Osteoblast (primary cell): ENCODE results near the gene RECQL5. TPM values are rescaled to one million over a fixed set of nuclear protein-coding genes. Genes with fewer than 3 reads are reported as not detected.
"Not testable (repeated sequence)": the region's sequence is repeated elsewhere in the genome, so short reads cannot be mapped to it uniquely, and the experiment has no call there.

Source experiments
- DNase-seq: peaks from one replicate; pipeline ENCODE4 v3.0.0; 2011; ENCODE audit warnings: low spot score, mixed read lengths; ENCODE audit not compliant: insufficient read length; ENCODE audit errors: missing footprints
- H2AFZ ChIP-seq: 2 replicates; pipeline ENCODE4 v1.6.0; 2011; ENCODE audit warnings: mild to moderate bottlenecking, low read length
- H3K27ac ChIP-seq: 2 replicates; pipeline ENCODE4 v1.5.1; 2011; ENCODE audit warnings: mild to moderate bottlenecking, low read depth, low read length, moderate library complexity
- H3K27me3 ChIP-seq: 2 replicates; pipeline ENCODE4 v1.6.0; 2012; ENCODE audit warnings: mild to moderate bottlenecking, control low read depth, inconsistent platforms, low read length, moderate library complexity; ENCODE audit not compliant: insufficient read depth
- H3K36me3 ChIP-seq: 2 replicates; pipeline ENCODE4 v1.5.1; 2011; ENCODE audit warnings: mild to moderate bottlenecking, low read length, control low read depth, moderate library complexity; ENCODE audit not compliant: insufficient read depth
- H3K4me1 ChIP-seq: 2 replicates; pipeline ENCODE4 v1.5.1; 2011; ENCODE audit warnings: mild to moderate bottlenecking, low read length, control low read depth, moderate library complexity; ENCODE audit not compliant: insufficient read depth
- H3K4me2 ChIP-seq: 2 replicates; pipeline ENCODE4 v1.6.0; 2011; ENCODE audit warnings: mild to moderate bottlenecking, low read length; ENCODE audit not compliant: insufficient read depth
- H3K4me3 ChIP-seq: fragments of 200-600 bp; sonication (generic); 3 replicates; pipeline ENCODE4 v1.5.1; 2012; ENCODE audit warnings: mild to moderate bottlenecking, low read length, inconsistent platforms; ENCODE audit not compliant: insufficient read depth
- H3K79me2 ChIP-seq: 2 replicates; pipeline ENCODE4 v1.6.0; 2012; ENCODE audit warnings: mild to moderate bottlenecking, low read length, control low read depth, inconsistent platforms; ENCODE audit not compliant: insufficient read depth
- H3K9me3 ChIP-seq: 2 replicates; pipeline ENCODE4 v1.5.1; 2011; ENCODE audit warnings: low read depth, low read length, control low read depth
- H4K20me1 ChIP-seq: 2 replicates; pipeline ENCODE4 v1.6.0; 2012; ENCODE audit warnings: mild to moderate bottlenecking, low read length, control low read depth; ENCODE audit not compliant: insufficient read depth
- total RNA-seq: library from RNA; depleted of rRNA; stranded (reverse); fragments of >200 nt; gene quantifications from 2 replicates; pipeline ENCODE4 v1.2.3, GENCODE V29; 2012
- TF ChIP-seq, protein P1 (sequence below): IDR thresholded peaks from 2 replicates; pipeline ENCODE4 v1.5.1; 2011; ENCODE audit warnings: mild to moderate bottlenecking, low read depth, low read length, moderate library complexity; ENCODE audit errors: extremely low read depth

RECQL5 gene
- total RNA-seq, 1 donor, result 17.7 TPM

DNA sequence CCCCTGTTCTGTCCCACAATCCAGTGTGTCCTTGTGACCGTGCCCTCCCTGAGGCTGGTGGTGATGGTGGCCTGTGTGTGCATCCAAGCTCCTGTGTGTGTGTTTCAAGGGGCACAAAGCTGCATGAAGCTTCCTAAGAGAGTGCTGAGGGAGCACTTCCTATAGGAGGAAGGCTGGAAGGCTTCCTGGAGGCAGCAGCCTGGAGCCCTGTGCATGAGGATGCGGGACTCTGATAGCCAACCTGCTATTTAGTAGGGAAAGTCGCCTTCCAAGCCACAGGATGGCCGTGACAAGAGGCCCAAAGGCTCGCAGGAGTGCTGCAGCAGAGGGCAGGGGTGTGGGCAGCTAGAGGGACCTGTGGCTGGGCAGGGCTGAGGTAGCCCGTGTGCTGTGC is 71.0 kb downstream of the RECQL5 start:
- Histone ChIP-seq H3K4me2 (no peak overlapping the region), H3K4me3 (no peak overlapping the region), H4K20me1 (no peaks in the 10 kb centered on the region), H3K79me2 (no peaks in the 10 kb centered on the region), H3K36me3 (no peaks in the 10 kb centered on the region), H3K9me3 (no peaks in the 10 kb centered on the region), H3K4me1 (no peaks in the 10 kb centered on the region), H3K27me3 (peaks cover 18% of the 10 kb centered on the region), H2AFZ (no peak overlapping the region), H3K27ac (no peak overlapping the region)
- TF ChIP-seq, protein P1, sequence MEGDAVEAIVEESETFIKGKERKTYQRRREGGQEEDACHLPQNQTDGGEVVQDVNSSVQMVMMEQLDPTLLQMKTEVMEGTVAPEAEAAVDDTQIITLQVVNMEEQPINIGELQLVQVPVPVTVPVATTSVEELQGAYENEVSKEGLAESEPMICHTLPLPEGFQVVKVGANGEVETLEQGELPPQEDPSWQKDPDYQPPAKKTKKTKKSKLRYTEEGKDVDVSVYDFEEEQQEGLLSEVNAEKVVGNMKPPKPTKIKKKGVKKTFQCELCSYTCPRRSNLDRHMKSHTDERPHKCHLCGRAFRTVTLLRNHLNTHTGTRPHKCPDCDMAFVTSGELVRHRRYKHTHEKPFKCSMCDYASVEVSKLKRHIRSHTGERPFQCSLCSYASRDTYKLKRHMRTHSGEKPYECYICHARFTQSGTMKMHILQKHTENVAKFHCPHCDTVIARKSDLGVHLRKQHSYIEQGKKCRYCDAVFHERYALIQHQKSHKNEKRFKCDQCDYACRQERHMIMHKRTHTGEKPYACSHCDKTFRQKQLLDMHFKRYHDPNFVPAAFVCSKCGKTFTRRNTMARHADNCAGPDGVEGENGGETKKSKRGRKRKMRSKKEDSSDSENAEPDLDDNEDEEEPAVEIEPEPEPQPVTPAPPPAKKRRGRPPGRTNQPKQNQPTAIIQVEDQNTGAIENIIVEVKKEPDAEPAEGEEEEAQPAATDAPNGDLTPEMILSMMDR, result no peak
- DNase-seq, result no peak

DNA sequence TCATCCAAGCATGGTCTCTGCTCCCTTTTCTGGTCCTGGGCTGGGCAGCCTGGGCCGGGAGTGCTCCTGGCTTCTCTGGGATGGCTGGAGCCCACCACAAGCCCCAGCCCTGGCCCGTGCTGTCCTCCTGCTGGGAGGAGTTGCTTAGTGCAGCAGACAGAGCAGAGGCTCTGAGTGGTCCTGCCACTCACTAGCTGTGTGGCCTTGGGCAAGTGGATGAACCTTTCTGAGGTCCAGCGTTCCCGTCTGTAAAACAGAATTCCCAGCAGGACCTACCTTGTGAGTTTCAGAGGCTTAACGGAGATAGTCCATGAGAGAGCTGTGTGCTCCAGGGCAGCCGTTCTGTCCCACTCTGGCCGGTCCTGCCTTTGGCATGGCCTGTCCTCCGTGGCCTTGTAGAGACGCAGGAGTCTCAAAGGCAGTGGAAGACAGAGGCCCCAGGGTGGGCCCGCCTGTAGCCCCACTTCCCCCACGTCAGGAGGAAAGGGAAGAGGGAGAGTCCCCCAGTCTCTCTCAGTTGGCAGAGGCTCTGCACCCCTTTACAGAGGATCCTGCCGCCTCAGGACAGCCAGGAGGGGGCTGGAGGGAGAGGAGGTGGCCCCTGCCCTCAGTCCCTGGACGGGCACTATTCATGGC is 71.6 kb downstream of the RECQL5 start:
- Histone ChIP-seq H4K20me1 (no peaks in the 10 kb centered on the region), H3K9me3 (no peaks in the 10 kb centered on the region), H3K4me1 (no peaks in the 10 kb centered on the region), H2AFZ (no peak overlapping the region), H3K27me3 (peaks cover 19% of the 10 kb centered on the region), H3K36me3 (no peaks in the 10 kb centered on the region), H3K79me2 (no peaks in the 10 kb centered on the region), H3K4me3 (no peak overlapping the region), H3K27ac (no peak overlapping the region), H3K4me2 (no peak overlapping the region)
- TF ChIP-seq, protein P1, result no peak
- DNase-seq, result no peak

DNA sequence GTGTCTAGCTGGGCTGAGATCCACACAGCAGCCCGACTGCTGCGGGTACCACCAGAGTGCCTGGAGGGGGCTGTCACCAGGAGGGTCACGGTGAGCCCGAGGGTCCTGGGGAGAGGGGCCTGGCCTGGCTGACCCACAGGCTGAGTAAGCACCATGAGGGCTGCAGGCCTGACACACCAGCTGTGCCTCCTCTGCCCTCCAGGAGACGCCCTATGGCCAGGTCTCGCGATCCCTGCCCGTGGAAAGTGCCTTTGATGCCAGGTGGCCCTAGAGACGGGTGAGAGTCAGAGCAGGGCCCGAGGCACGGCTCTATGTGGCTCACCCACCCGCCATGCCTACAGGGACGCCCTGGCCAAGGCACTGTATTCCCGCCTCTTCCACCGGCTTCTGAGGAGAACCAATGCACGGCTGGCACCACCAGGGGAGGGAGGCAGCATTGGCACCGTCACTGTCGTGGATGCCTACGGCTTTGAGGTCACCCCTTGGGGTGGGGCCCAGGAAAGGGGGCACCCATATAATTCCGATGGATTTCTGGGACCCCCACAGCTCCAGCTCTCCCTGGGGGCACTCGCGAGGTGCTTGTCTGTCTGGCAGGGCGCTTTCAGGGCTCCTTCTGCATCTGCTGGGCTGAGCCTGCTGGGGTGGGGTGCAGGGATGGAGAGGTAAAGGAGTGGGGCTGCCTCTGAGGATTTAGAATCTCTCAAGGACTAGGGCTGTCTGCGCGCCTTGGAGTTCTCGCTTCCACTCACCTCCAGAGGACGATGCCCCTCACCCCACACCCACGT is 72.3 kb downstream of the RECQL5 start:
- H3K27me3 ChIP-seq, result peaks cover 26% of the 10 kb centered on the region
- no peak overlapping the region for H3K4me2 ChIP-seq
- TF ChIP-seq, protein P1, result no peak
- DNase-seq, result no peak
- no peaks in the 10 kb centered on the region for H3K36me3 ChIP-seq
- H3K9me3 ChIP-seq, result no peaks in the 10 kb centered on the region
- H3K79me2 ChIP-seq, result no peaks in the 10 kb centered on the region
- no peaks in the 10 kb centered on the region for H3K4me1 ChIP-seq
- no peak overlapping the region for H2AFZ ChIP-seq
- no peaks in the 10 kb centered on the region for H4K20me1 ChIP-seq
- no peak overlapping the region for H3K4me3 ChIP-seq
- H3K27ac ChIP-seq, result no peak overlapping the region

DNA sequence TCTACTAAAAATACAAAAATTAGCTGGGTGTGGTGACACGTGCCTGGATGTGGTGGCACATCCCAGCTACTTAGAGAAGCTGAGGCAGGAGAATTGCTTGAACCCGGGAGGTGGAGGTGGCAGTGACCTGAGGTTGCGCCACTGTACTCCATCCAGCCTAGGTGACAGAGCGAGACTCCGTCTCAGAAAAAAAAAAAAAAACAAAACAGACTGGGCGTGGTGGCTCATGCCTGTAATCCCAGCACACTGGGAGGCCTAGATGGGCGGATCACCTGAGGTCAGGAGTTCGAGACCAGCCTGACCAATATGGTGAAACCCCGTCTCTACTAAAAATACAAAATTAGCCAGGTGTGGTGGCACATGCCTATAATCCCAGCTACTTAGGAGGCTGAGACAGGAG is 73.5 kb downstream of the RECQL5 start:
- not testable (repeated sequence) for H3K9me3 ChIP-seq, H3K27ac ChIP-seq, H3K4me1 ChIP-seq, H3K79me2 ChIP-seq, H4K20me1 ChIP-seq, H2AFZ ChIP-seq, H3K4me2 ChIP-seq, DNase-seq, H3K4me3 ChIP-seq, H3K36me3 ChIP-seq
- H3K27me3 ChIP-seq, result peaks cover 30% of the 10 kb centered on the region
